GM21526 (cell line): ENCODE results near the gene PRKN.

Source experiments
- ATAC-seq: cut with Tn5 transposase; IDR thresholded peaks from one replicate; pipeline ENCODE4 v1.9.1; 2021; ENCODE audit warnings: moderate library complexity; ENCODE audit not compliant: unreplicated experiment, low FRiP score

PRKN gene

GRCh38 chr6:162471842-162472241, 255.7 kb downstream of the PRKN start:
- ATAC-seq, result no peak

GRCh38 chr6:162468326-162468725, 259.2 kb downstream of the PRKN start:
- no peak for ATAC-seq

GRCh38 chr6:162467679-162468078, 259.9 kb downstream of the PRKN start:
- no peak for ATAC-seq

GRCh38 chr6:162463576-162463975, 264.0 kb downstream of the PRKN start:
- no peak for ATAC-seq

- no peak for ATAC-seq
Observed at GRCh38 chr6:162459985-162460384, 267.6 kb downstream of the PRKN start.

GRCh38 chr6:162450358-162450757, 277.2 kb downstream of the PRKN start:
- no peak for ATAC-seq

- no peak for ATAC-seq
Observed at GRCh38 chr6:162448294-162448693, 279.3 kb downstream of the PRKN start.

- ATAC-seq, result no peak
Observed at GRCh38 chr6:162443101-162443500, 284.5 kb downstream of the PRKN start.

- ATAC-seq, result no peak
Observed at GRCh38 chr6:162442687-162443086, 284.9 kb downstream of the PRKN start.

GRCh38 chr6:162441991-162442390, 285.6 kb downstream of the PRKN start:
- ATAC-seq, result no peak

- ATAC-seq, result no peak
Observed at GRCh38 chr6:162438980-162439379, 288.6 kb downstream of the PRKN start.

- no peak for ATAC-seq
Observed at GRCh38 chr6:162435071-162435470, 292.5 kb downstream of the PRKN start.

GRCh38 chr6:162421004-162421403, 306.6 kb downstream of the PRKN start:
- ATAC-seq, result no peak

GRCh38 chr6:162416831-162417537, 310.6 kb downstream of the PRKN start:
- no peak for ATAC-seq

GRCh38 chr6:162416307-162416706, 311.3 kb downstream of the PRKN start:
- no peak for ATAC-seq

GRCh38 chr6:162409741-162410691, 317.6 kb downstream of the PRKN start:
- no peak for ATAC-seq

- no peak for ATAC-seq
Observed at GRCh38 chr6:162408826-162409535, 318.6 kb downstream of the PRKN start.

- no peak for ATAC-seq
Observed at GRCh38 chr6:162404951-162405350, 322.6 kb downstream of the PRKN start.

- ATAC-seq, result no peak
Observed at GRCh38 chr6:162403031-162403430, 324.5 kb downstream of the PRKN start.

- ATAC-seq, result no peak
Observed at GRCh38 chr6:162395181-162395580, 332.4 kb downstream of the PRKN start.
